Measurements from ENCODE around the gene IFT43. TPM values are rescaled to one million over a fixed set of nuclear protein-coding genes. Genes with fewer than 3 reads are reported as not detected.

The IFT43 gene
- polyA plus RNA-seq (2011; rRNA removed) (39.1 and 41.4 TPM in 2 replicates), polyA minus RNA-seq (2011; rRNA and poly(A)+ RNA removed) (28.4 and 33.0 TPM in 2 replicates)

- H3K4me3 ChIP-seq (ENCODE audit: low read depth, low read length): peak within 1 kb of the TSS; percentile 77
- peaks cover 3% of the 10 kb centered on the region for H3K27me3 ChIP-seq (ENCODE audit: control insufficient read depth, insufficient read depth, low read length)
- ChIA-PET CTCF (interaction anchor here (0.5 to 21.2 kb wide), 5 partner anchors 9 to 456 kb away, joined by 5 to 484 read pairs (median 10); no protein-coding TSS in a partner anchor), POLR2A (interaction anchor here (0.6 kb wide), 3 partner anchors 9 to 998 kb away, joined by 3 to 5 read pairs (median 4); no protein-coding TSS in a partner anchor)
- no peaks in the 10 kb centered on the region for H3K9me3 ChIP-seq (ENCODE audit: control insufficient read depth, insufficient read depth, low read length)
- no peak for DNase-seq (ENCODE audit: low read depth, low spot score)
- peak within 1 kb of the TSS; percentile 60 for H3K27ac ChIP-seq (ENCODE audit: low read depth, low read length)
- TF ChIP-seq CTCF (IDR thresholded peaks at IDR 0.05; ENCODE audit: low read depth, low read length): no peak
Observed at GRCh38 chr14:75985618-75986438, at the start of gene IFT43. IFT43 (plus strand) TSS chr14:75985763; CDS start chr14:75985787, 24 bp downstream.

GRCh38 chr14:75939200-75939599 lies 46.4 kb upstream of the IFT43 start:
- no peak for DNase-seq (ENCODE audit: low read depth, low spot score)
- Histone ChIP-seq H3K27me3 (ENCODE audit: control insufficient read depth, insufficient read depth, low read length) (no peaks in the 10 kb centered on the region), H3K27ac (ENCODE audit: low read depth, low read length) (no peak overlapping the region), H3K4me3 (ENCODE audit: low read depth, low read length) (no peak overlapping the region), H3K9me3 (ENCODE audit: control insufficient read depth, insufficient read depth, low read length) (no peaks in the 10 kb centered on the region)
- ChIA-PET POLR2A (interaction anchor here (0.7 kb wide), 1 partner anchor 132 kb away, joined by 7 read pairs; no protein-coding TSS in a partner anchor), CTCF (interaction anchor here (0.6 to 5.6 kb wide), 7 partner anchors 27 to 449 kb away, joined by 3 to 35 read pairs (median 4); no protein-coding TSS in a partner anchor)
- no peak for TF ChIP-seq CTCF (IDR thresholded peaks at IDR 0.05; ENCODE audit: low read depth, low read length)

- no peak for DNase-seq (ENCODE audit: low read depth, low spot score)
- no peak for TF ChIP-seq CTCF (IDR thresholded peaks at IDR 0.05; ENCODE audit: low read depth, low read length)
- Histone ChIP-seq H3K4me3 (ENCODE audit: low read depth, low read length) (no peak overlapping the region), H3K27ac (ENCODE audit: low read depth, low read length) (no peak overlapping the region), H3K9me3 (ENCODE audit: control insufficient read depth, insufficient read depth, low read length) (no peaks in the 10 kb centered on the region), H3K27me3 (ENCODE audit: control insufficient read depth, insufficient read depth, low read length) (no peaks in the 10 kb centered on the region)
- CTCF ChIA-PET: interaction anchor here (1.2 to 5.6 kb wide), 2 partner anchors 34 to 287 kb away, joined by 5 to 35 read pairs; no protein-coding TSS in a partner anchor
- POLR2A ChIA-PET: no interaction called here
Observed at GRCh38 chr14:75941030-75941429, 44.5 kb upstream of the IFT43 start.

- Histone ChIP-seq H3K27ac (ENCODE audit: low read depth, low read length) (no peak overlapping the region), H3K9me3 (ENCODE audit: control insufficient read depth, insufficient read depth, low read length) (no peaks in the 10 kb centered on the region), H3K4me3 (ENCODE audit: low read depth, low read length) (no peak overlapping the region), H3K27me3 (ENCODE audit: control insufficient read depth, insufficient read depth, low read length) (no peaks in the 10 kb centered on the region)
- TF ChIP-seq CTCF (IDR thresholded peaks at IDR 0.05; ENCODE audit: low read depth, low read length): no peak
- ChIA-PET CTCF (interaction anchor here (1.1 kb wide), 1 partner anchor 234 kb away, joined by 3 read pairs; no protein-coding TSS in a partner anchor), POLR2A (no interaction called here)
- DNase-seq (ENCODE audit: low read depth, low spot score): no peak
Observed at GRCh38 chr14:75944607-75945241, 40.8 kb upstream of the IFT43 start.

Data from AG04450 (cell line).